ENCODE results near the gene CDH13.

DNA sequence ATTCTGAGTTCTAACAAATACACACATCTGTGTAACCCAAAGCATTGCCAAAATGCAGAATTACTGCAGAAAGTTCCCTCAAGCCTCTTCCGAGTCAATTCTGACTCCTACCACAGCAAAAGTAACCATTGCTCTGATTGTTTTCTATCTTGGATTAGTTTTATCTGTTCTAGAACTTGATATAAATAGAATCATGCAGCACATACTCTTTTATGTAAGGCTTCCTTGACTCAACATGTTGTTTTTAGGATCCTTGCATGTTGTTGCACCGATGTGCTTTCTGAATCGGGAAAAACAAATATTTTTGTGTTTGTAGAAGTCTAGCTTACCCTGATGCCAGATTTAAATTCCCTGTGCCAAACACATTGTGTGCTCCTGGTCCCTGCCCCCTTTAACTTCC is 140.4 kb downstream of the CDH13 start:
- TF ChIP-seq, protein P1, sequence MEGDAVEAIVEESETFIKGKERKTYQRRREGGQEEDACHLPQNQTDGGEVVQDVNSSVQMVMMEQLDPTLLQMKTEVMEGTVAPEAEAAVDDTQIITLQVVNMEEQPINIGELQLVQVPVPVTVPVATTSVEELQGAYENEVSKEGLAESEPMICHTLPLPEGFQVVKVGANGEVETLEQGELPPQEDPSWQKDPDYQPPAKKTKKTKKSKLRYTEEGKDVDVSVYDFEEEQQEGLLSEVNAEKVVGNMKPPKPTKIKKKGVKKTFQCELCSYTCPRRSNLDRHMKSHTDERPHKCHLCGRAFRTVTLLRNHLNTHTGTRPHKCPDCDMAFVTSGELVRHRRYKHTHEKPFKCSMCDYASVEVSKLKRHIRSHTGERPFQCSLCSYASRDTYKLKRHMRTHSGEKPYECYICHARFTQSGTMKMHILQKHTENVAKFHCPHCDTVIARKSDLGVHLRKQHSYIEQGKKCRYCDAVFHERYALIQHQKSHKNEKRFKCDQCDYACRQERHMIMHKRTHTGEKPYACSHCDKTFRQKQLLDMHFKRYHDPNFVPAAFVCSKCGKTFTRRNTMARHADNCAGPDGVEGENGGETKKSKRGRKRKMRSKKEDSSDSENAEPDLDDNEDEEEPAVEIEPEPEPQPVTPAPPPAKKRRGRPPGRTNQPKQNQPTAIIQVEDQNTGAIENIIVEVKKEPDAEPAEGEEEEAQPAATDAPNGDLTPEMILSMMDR (IDR thresholded peaks at IDR 0.05): no peak
- no peak for TF ChIP-seq POLR2A (IDR thresholded peaks at IDR 0.05)

All from body of pancreas (tissue), 4 donors.